ENCODE data around the gene PRKN. TPM values are rescaled to one million over a fixed set of nuclear protein-coding genes. Genes with fewer than 3 reads are reported as not detected.

PRKN gene
- total RNA-seq, 6 experiments from 2014 or later = 0.32 TPM; not detected in 5

DNA sequence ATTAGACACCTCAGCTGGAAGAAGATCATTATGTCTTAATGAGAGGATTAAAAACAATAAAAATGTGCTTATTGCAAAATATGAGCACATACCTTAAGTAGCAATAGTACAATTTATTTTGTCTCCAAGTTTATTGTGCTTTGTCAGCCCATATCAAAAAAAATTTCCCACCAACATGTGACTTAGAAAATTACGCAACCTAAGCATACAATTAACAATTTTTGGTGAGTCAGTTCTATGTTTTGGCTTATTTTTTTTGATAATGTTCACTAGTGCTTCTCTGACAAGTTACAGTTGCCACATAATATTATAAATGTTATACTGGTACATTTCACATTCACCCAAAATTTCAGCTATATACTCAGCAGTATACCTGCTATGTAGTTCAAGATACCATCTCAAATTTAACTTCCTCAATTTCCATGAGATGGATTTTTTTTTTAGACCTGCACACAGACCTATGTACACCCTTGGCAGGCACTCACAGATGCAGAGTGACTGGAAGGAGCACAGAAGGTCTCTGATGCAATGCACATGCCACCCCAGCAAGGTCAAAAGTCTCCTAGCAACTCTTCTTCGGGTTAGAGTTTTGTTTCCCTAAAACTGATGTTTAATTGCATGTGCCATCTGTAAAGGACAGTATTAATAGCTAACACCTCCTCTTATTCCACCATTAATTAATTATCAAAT is 112.4 kb downstream of the PRKN start:
- no peak for TF ChIP-seq CTCF (IDR thresholded peaks at IDR 0.05)
- Mint-ChIP-seq H3K4me3 (no peak overlapping the region), H3K9me3 (peaks cover 15% of the 10 kb centered on the region), H3K27ac (no peak overlapping the region), H3K4me1 (ENCODE audit: low read depth) (no peaks in the 10 kb centered on the region), H3K27me3 (ENCODE audit: insufficient read depth) (no peaks in the 10 kb centered on the region; the same call in 1 of the 2 replicates), H3K36me3 (ENCODE audit: low read depth) (no peaks in the 10 kb centered on the region)
- DNase-seq = no peak

- no peak for TF ChIP-seq CTCF (IDR thresholded peaks at IDR 0.05)
- H3K4me1 Mint-ChIP-seq (ENCODE audit: low read depth) = no peaks in the 10 kb centered on the region
- no peak overlapping the region for H3K4me3 Mint-ChIP-seq
- no peak overlapping the region for H3K27ac Mint-ChIP-seq
- no peak for DNase-seq
- no peaks in the 10 kb centered on the region for H3K36me3 Mint-ChIP-seq (ENCODE audit: low read depth)
- H3K9me3 Mint-ChIP-seq = peaks cover 11% of the 10 kb centered on the region
- no peaks in the 10 kb centered on the region; the same call in 1 of the 2 replicates for H3K27me3 Mint-ChIP-seq (ENCODE audit: insufficient read depth)
Observed at GRCh38 chr6:162613310-162613709, 114.3 kb downstream of the PRKN start.

DNA sequence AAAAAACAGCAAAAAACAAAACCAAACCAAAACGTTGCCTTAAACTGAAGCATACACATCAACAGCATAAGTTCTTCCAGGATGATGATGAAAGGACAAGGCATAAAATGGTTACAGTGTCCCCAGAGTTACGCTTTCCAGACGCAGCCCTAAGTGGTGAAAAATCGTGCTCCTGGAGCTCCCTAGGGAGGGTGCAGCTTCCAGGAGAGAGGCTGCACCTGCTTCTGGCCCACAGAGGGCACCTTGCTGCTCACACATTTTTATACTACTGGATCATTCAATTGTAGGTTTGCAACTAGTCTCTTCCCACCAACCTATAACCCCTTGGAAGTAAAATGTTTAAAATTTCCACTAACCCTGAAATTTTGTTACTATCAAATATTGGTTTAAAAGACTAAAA is 115.0 kb downstream of the PRKN start:
- no peaks in the 10 kb centered on the region; the same call in 1 of the 2 replicates for H3K27me3 Mint-ChIP-seq (ENCODE audit: insufficient read depth)
- no peak overlapping the region for H3K4me3 Mint-ChIP-seq
- DNase-seq = no peak
- H3K9me3 Mint-ChIP-seq = peaks cover 11% of the 10 kb centered on the region
- no peaks in the 10 kb centered on the region for H3K36me3 Mint-ChIP-seq (ENCODE audit: low read depth)
- no peaks in the 10 kb centered on the region for H3K4me1 Mint-ChIP-seq (ENCODE audit: low read depth)
- TF ChIP-seq CTCF (IDR thresholded peaks at IDR 0.05) = no peak
- H3K27ac Mint-ChIP-seq = no peak overlapping the region

GRCh38 chr6:162610351-162610750 is 117.2 kb downstream of the PRKN start:
- Mint-ChIP-seq H3K27ac (no peak overlapping the region), H3K27me3 (ENCODE audit: insufficient read depth) (no peaks in the 10 kb centered on the region; the same call in 1 of the 2 replicates), H3K4me1 (ENCODE audit: low read depth) (no peaks in the 10 kb centered on the region), H3K4me3 (no peak overlapping the region), H3K36me3 (ENCODE audit: low read depth) (no peaks in the 10 kb centered on the region), H3K9me3 (peaks cover 11% of the 10 kb centered on the region)
- no peak for DNase-seq
- TF ChIP-seq CTCF (IDR thresholded peaks at IDR 0.05) = no peak

GRCh38 chr6:162605881-162606280 is 121.7 kb downstream of the PRKN start:
- TF ChIP-seq CTCF (IDR thresholded peaks at IDR 0.05) = no peak
- DNase-seq = no peak
- no peak overlapping the region for H3K4me3 Mint-ChIP-seq
- peaks cover 26% of the 10 kb centered on the region for H3K9me3 Mint-ChIP-seq
- H3K4me1 Mint-ChIP-seq (ENCODE audit: low read depth) = no peaks in the 10 kb centered on the region
- no peak overlapping the region for H3K27ac Mint-ChIP-seq
- no peaks in the 10 kb centered on the region for H3K27me3 Mint-ChIP-seq (ENCODE audit: insufficient read depth)
- no peaks in the 10 kb centered on the region for H3K36me3 Mint-ChIP-seq (ENCODE audit: low read depth)
